KMS-11 (cell line): ENCODE measurements around the gene CAMK1G.

ENCODE experiments used
- H2AFZ ChIP-seq: fragments of 200-600 bp; sonication (generic); 2 replicates; pipeline ENCODE4 v1.6.1; 2016; ENCODE audit warnings: antibody characterized with exemption, mixed run types, low read depth
- H3K27ac ChIP-seq: fragments of 200-600 bp; sonication (generic); 2 replicates; pipeline ENCODE4 v1.6.1; 2016; ENCODE audit warnings: mild to moderate bottlenecking, mixed run types
- H3K27me3 ChIP-seq: fragments of 200-600 bp; sonication (generic); 2 replicates; pipeline ENCODE4 v1.6.1; 2017; ENCODE audit warnings: mild to moderate bottlenecking, low read depth, mixed run types, moderate library complexity; ENCODE audit not compliant: insufficient read depth
- H3K36me3 ChIP-seq: fragments of 200-600 bp; sonication (generic); 2 replicates; pipeline ENCODE4 v1.6.1; 2017; ENCODE audit warnings: mild to moderate bottlenecking, mixed run types; ENCODE audit not compliant: insufficient read depth
- H3K4me1 ChIP-seq: fragments of 200-600 bp; sonication (generic); 2 replicates; pipeline ENCODE4 v1.6.1; 2016; ENCODE audit warnings: mild to moderate bottlenecking, low read depth, mixed run types; ENCODE audit not compliant: poor library complexity, severe bottlenecking
- H3K4me2 ChIP-seq: fragments of 200-600 bp; sonication (generic); 2 replicates; pipeline ENCODE4 v1.7.0; 2016; ENCODE audit warnings: mild to moderate bottlenecking, mixed run types
- H3K4me3 ChIP-seq: fragments of 200-600 bp; sonication (generic); IDR thresholded peaks from 2 replicates; pipeline ENCODE4 v1.6.1; 2017; ENCODE audit warnings: low read depth, low read length, mixed read lengths; ENCODE audit not compliant: insufficient read depth
- H3K79me2 ChIP-seq: fragments of 200-600 bp; sonication (generic); 2 replicates; pipeline ENCODE4 v1.6.1; 2016; ENCODE audit warnings: low read depth, mixed run types; ENCODE audit not compliant: insufficient read depth
- H3K9ac ChIP-seq: fragments of 200-600 bp; sonication (generic); 2 replicates; pipeline ENCODE4 v1.6.1; 2016; ENCODE audit warnings: mild to moderate bottlenecking, mixed run types
- H4K20me1 ChIP-seq: fragments of 200-600 bp; sonication (generic); 2 replicates; pipeline ENCODE4 v1.6.1; 2016; ENCODE audit warnings: mild to moderate bottlenecking, mixed run types; ENCODE audit not compliant: insufficient read depth
- TF ChIP-seq, protein P1 (sequence below): fragments of 200-600 bp; sonication (generic); conservative IDR thresholded peaks from 2 replicates; pipeline ENCODE4 v1.6.1; 2017; ENCODE audit warnings: low read depth, mild to moderate bottlenecking, antibody characterized with exemption, low read length, moderate library complexity, mixed read lengths

The CAMK1G gene

GRCh38 chr1:209643285-209644020 is 59.9 kb downstream of the CAMK1G start:
- no peak overlapping the region for H3K4me3 ChIP-seq
- H3K4me1 ChIP-seq: no peaks in the 10 kb centered on the region
- H2AFZ ChIP-seq: no peak overlapping the region
- no peak overlapping the region for H3K4me2 ChIP-seq
- H3K27me3 ChIP-seq: no peaks in the 10 kb centered on the region
- no peaks in the 10 kb centered on the region for H3K36me3 ChIP-seq
- H3K79me2 ChIP-seq: no peaks in the 10 kb centered on the region
- no peak overlapping the region for H3K9ac ChIP-seq
- no peaks in the 10 kb centered on the region for H4K20me1 ChIP-seq
- no peak overlapping the region for H3K27ac ChIP-seq
- TF ChIP-seq, protein P1, sequence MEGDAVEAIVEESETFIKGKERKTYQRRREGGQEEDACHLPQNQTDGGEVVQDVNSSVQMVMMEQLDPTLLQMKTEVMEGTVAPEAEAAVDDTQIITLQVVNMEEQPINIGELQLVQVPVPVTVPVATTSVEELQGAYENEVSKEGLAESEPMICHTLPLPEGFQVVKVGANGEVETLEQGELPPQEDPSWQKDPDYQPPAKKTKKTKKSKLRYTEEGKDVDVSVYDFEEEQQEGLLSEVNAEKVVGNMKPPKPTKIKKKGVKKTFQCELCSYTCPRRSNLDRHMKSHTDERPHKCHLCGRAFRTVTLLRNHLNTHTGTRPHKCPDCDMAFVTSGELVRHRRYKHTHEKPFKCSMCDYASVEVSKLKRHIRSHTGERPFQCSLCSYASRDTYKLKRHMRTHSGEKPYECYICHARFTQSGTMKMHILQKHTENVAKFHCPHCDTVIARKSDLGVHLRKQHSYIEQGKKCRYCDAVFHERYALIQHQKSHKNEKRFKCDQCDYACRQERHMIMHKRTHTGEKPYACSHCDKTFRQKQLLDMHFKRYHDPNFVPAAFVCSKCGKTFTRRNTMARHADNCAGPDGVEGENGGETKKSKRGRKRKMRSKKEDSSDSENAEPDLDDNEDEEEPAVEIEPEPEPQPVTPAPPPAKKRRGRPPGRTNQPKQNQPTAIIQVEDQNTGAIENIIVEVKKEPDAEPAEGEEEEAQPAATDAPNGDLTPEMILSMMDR: no peak

GRCh38 chr1:209645574-209646452 is 62.3 kb downstream of the CAMK1G start:
- TF ChIP-seq, protein P1: no peak
- Histone ChIP-seq H3K27me3 (no peaks in the 10 kb centered on the region), H3K27ac (no peak overlapping the region), H3K9ac (no peak overlapping the region), H2AFZ (no peak overlapping the region), H3K36me3 (no peaks in the 10 kb centered on the region), H3K4me3 (no peak overlapping the region), H4K20me1 (no peaks in the 10 kb centered on the region), H3K4me1 (no peaks in the 10 kb centered on the region), H3K79me2 (no peaks in the 10 kb centered on the region), H3K4me2 (no peak overlapping the region)

GRCh38 chr1:209646558-209646957 is 63.0 kb downstream of the CAMK1G start:
- Histone ChIP-seq H3K36me3 (no peaks in the 10 kb centered on the region), H3K4me1 (no peaks in the 10 kb centered on the region), H3K27ac (no peak overlapping the region)

DNA sequence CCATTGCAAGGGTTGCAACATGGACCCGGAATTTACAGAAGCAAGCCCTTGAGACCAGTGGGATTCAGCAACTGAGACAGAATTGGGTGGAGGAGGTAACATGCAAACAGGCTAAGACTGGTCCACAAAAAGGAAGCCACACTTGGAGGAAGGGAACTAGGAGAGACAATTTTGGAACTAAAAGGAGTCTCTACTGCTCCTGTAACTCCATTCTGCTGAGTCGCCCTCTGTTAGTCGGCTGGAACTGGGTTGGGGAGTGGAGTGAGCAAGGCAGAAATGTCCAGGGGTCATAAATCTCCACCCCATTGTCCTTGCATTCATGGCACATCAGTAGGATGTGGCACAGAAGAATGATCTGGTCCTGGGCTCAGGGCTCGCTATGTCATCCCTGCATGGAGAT is 63.6 kb downstream of the CAMK1G start:
- no peak overlapping the region for H2AFZ ChIP-seq

More at GRCh38 chr1:209646558-209646957, 63.0 kb downstream of the CAMK1G start:
- no peaks in the 10 kb centered on the region for H3K27me3 ChIP-seq
- no peak overlapping the region for H3K4me3 ChIP-seq
- TF ChIP-seq, protein P1: no peak
- no peak overlapping the region for H3K4me2 ChIP-seq
- H4K20me1 ChIP-seq: no peaks in the 10 kb centered on the region
- no peak overlapping the region for H3K9ac ChIP-seq
- H3K79me2 ChIP-seq: no peaks in the 10 kb centered on the region
- no peak overlapping the region for H2AFZ ChIP-seq

More for the DNA sequence above, 63.6 kb downstream of the CAMK1G start:
- H3K36me3 ChIP-seq: no peaks in the 10 kb centered on the region
- H3K4me3 ChIP-seq: no peak overlapping the region
- H3K4me1 ChIP-seq: no peaks in the 10 kb centered on the region
- no peak overlapping the region for H3K9ac ChIP-seq
- TF ChIP-seq, protein P1: no peak
- H3K27ac ChIP-seq: no peak overlapping the region
- H3K4me2 ChIP-seq: no peak overlapping the region
- no peaks in the 10 kb centered on the region for H3K27me3 ChIP-seq
- H4K20me1 ChIP-seq: no peaks in the 10 kb centered on the region
- no peaks in the 10 kb centered on the region for H3K79me2 ChIP-seq
